ENCODE measurements around the gene THRAP3. TPM values are rescaled to one million over a fixed set of nuclear protein-coding genes. Genes with fewer than 3 reads are reported as not detected.
A peak's percentile ranks its signal among the peaks of the same experiment; 100 is the strongest.

The THRAP3 gene
- 34.9 TPM for polyA plus RNA-seq (2012; ENCODE audit: insufficient read length, low read depth)

- TF ChIP-seq TAF1 (IDR thresholded peaks at IDR 0.05; ENCODE audit: borderline replicate concordance, insufficient read depth, low read length): no peak; the same call in 1 of the 2 replicates
- 0 out of 4 replicates have a peak, but pooled peaks of 1 of the 2 experiments have one; percentile 18 for TF ChIP-seq REST (IDR thresholded peaks at IDR 0.05; ENCODE audit: insufficient read depth in 1 of 2, low read depth in 2 of 2, low read length in 2 of 2)
- TF ChIP-seq FOXP2 (optimal IDR thresholded peaks at IDR 0.05; ENCODE audit: borderline replicate concordance, extremely low read depth, extremely low read length, insufficient read depth): peak; percentile 96
- peak; percentile 85; the same call in 1 of the 2 replicates for TF ChIP-seq SIN3A (IDR thresholded peaks at IDR 0.05; ENCODE audit: borderline replicate concordance, insufficient read depth, low read length)
- peak; percentile 89 for TF ChIP-seq POLR2AphosphoS5 (IDR thresholded peaks at IDR 0.05; ENCODE audit: low read depth, low read length)
Observed at GRCh38 chr1:36223996-36224536, at the start of gene THRAP3. TSS of gene THRAP3 (plus strand) at chr1:36224443. CDS start at chr1:36282564, 58,121 bp downstream.

GRCh38 chr1:36174713-36175112 lies 49.5 kb upstream of the THRAP3 start:
- TF ChIP-seq TAF1 (IDR thresholded peaks at IDR 0.05; ENCODE audit: borderline replicate concordance, insufficient read depth, low read length) (no peak), SIN3A (IDR thresholded peaks at IDR 0.05; ENCODE audit: borderline replicate concordance, insufficient read depth, low read length) (no peak), POLR2AphosphoS5 (IDR thresholded peaks at IDR 0.05; ENCODE audit: low read depth, low read length) (no peak), REST (IDR thresholded peaks at IDR 0.05; ENCODE audit: insufficient read depth in 1 of 2, low read depth in 2 of 2, low read length in 2 of 2) (no peak), FOXP2 (optimal IDR thresholded peaks at IDR 0.05; ENCODE audit: borderline replicate concordance, extremely low read depth, extremely low read length, insufficient read depth) (no peak)

- TF ChIP-seq POLR2AphosphoS5 (IDR thresholded peaks at IDR 0.05; ENCODE audit: low read depth, low read length) (no peak), TAF1 (IDR thresholded peaks at IDR 0.05; ENCODE audit: borderline replicate concordance, insufficient read depth, low read length) (no peak), SIN3A (IDR thresholded peaks at IDR 0.05; ENCODE audit: borderline replicate concordance, insufficient read depth, low read length) (no peak), FOXP2 (optimal IDR thresholded peaks at IDR 0.05; ENCODE audit: borderline replicate concordance, extremely low read depth, extremely low read length, insufficient read depth) (no peak), REST (IDR thresholded peaks at IDR 0.05; ENCODE audit: insufficient read depth in 1 of 2, low read depth in 2 of 2, low read length in 2 of 2) (no peak)
Observed at GRCh38 chr1:36175137-36176095, 48.8 kb upstream of the THRAP3 start.

- TF ChIP-seq FOXP2 (optimal IDR thresholded peaks at IDR 0.05; ENCODE audit: borderline replicate concordance, extremely low read depth, extremely low read length, insufficient read depth) (no peak), SIN3A (IDR thresholded peaks at IDR 0.05; ENCODE audit: borderline replicate concordance, insufficient read depth, low read length) (no peak), TAF1 (IDR thresholded peaks at IDR 0.05; ENCODE audit: borderline replicate concordance, insufficient read depth, low read length) (no peak), POLR2AphosphoS5 (IDR thresholded peaks at IDR 0.05; ENCODE audit: low read depth, low read length) (no peak), REST (IDR thresholded peaks at IDR 0.05; ENCODE audit: insufficient read depth in 1 of 2, low read depth in 2 of 2, low read length in 2 of 2) (no peak)
Observed at GRCh38 chr1:36176106-36176949, 47.9 kb upstream of the THRAP3 start.
